D341Med (cell line): ENCODE data around the gene FNIP1.
"Not testable (repeated sequence)": the region's sequence is repeated elsewhere in the genome, so short reads cannot be mapped to it uniquely, and the experiment has no call there.

Source experiments
- DNase-seq: peaks from one replicate; pipeline ENCODE4 v3.0.0; 2012; ENCODE audit warnings: low spot score

FNIP1 gene

GRCh38 chr5:131786900-131787692 is 9.7 kb downstream of the FNIP1 start:
- no peak for DNase-seq

- DNase-seq = no peak
Measured at GRCh38 chr5:131786036-131786435, 10.8 kb downstream of the FNIP1 start.

- DNase-seq = no peak
Measured at GRCh38 chr5:131783874-131784273, 12.9 kb downstream of the FNIP1 start.

GRCh38 chr5:131783357-131783756 is 13.5 kb downstream of the FNIP1 start:
- DNase-seq = no peak

- no peak for DNase-seq
Measured at GRCh38 chr5:131782717-131783116, 14.1 kb downstream of the FNIP1 start.

GRCh38 chr5:131778141-131778540 is 18.7 kb downstream of the FNIP1 start:
- DNase-seq = not testable (repeated sequence)

GRCh38 chr5:131776450-131776849 is 20.4 kb downstream of the FNIP1 start:
- DNase-seq = no peak

- no peak for DNase-seq
Measured at GRCh38 chr5:131774652-131775367, 22.0 kb downstream of the FNIP1 start.

GRCh38 chr5:131773805-131774204 is 23.0 kb downstream of the FNIP1 start:
- no peak for DNase-seq

- DNase-seq = no peak
Measured at GRCh38 chr5:131771692-131772091, 25.1 kb downstream of the FNIP1 start.

GRCh38 chr5:131769961-131770360 is 26.9 kb downstream of the FNIP1 start:
- DNase-seq = no peak

GRCh38 chr5:131769336-131769735 is 27.5 kb downstream of the FNIP1 start:
- DNase-seq = no peak

- no peak for DNase-seq
Measured at GRCh38 chr5:131767891-131768290, 28.9 kb downstream of the FNIP1 start.

- DNase-seq = no peak
Measured at GRCh38 chr5:131766689-131767088, 30.1 kb downstream of the FNIP1 start.

- DNase-seq = no peak
Measured at GRCh38 chr5:131765261-131765660, 31.6 kb downstream of the FNIP1 start.

GRCh38 chr5:131763968-131764367 is 32.8 kb downstream of the FNIP1 start:
- DNase-seq = no peak

- no peak for DNase-seq
Measured at GRCh38 chr5:131760793-131761192, 36.0 kb downstream of the FNIP1 start.

- no peak for DNase-seq
Measured at GRCh38 chr5:131759704-131760103, 37.1 kb downstream of the FNIP1 start.

GRCh38 chr5:131758520-131758900 is 38.3 kb downstream of the FNIP1 start:
- DNase-seq = no peak

GRCh38 chr5:131757830-131758519 is 38.8 kb downstream of the FNIP1 start:
- no peak for DNase-seq

- no peak for DNase-seq
Measured at GRCh38 chr5:131756942-131757341, 39.9 kb downstream of the FNIP1 start.

GRCh38 chr5:131754363-131754762 is 42.5 kb downstream of the FNIP1 start:
- no peak for DNase-seq

- no peak for DNase-seq
Measured at GRCh38 chr5:131751506-131751905, 45.3 kb downstream of the FNIP1 start.
